22Rv1 (cell line): Measurements from ENCODE around the gene ELP6.

ENCODE experiments used
- ZFX ChIP-seq: fragments of 450-650 bp; IDR thresholded peaks from 2 replicates; pipeline ENCODE4 v1.6.1; 2017; ENCODE audit warnings: antibody characterized with exemption, borderline replicate concordance
- TF ChIP-seq, protein P1 (sequence below): fragments of 450-650 bp; IDR thresholded peaks from 2 replicates; pipeline ENCODE4 v1.5.1; 2017; ENCODE audit warnings: mild to moderate bottlenecking

DNA sequence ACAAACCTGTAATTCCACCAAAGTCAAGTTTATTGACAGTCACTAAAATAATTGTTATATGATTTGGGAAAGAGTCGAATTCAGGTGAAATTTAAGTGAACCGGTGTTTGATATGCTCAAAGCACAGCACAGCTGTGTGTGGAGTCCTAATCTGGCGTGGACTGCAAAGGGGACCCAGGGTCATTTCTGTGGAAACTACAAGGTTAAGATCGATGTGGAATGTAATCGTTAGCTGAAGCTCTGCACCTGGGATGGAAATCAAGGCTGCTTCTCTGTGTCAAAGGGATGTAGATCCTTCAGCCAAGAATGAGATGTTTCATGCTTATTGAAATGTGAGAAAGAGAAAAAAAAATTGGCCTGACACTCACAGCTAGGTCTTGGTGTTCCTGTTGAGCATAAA is 1.6 kb upstream of the ELP6 start:
- TF ChIP-seq, protein P1, sequence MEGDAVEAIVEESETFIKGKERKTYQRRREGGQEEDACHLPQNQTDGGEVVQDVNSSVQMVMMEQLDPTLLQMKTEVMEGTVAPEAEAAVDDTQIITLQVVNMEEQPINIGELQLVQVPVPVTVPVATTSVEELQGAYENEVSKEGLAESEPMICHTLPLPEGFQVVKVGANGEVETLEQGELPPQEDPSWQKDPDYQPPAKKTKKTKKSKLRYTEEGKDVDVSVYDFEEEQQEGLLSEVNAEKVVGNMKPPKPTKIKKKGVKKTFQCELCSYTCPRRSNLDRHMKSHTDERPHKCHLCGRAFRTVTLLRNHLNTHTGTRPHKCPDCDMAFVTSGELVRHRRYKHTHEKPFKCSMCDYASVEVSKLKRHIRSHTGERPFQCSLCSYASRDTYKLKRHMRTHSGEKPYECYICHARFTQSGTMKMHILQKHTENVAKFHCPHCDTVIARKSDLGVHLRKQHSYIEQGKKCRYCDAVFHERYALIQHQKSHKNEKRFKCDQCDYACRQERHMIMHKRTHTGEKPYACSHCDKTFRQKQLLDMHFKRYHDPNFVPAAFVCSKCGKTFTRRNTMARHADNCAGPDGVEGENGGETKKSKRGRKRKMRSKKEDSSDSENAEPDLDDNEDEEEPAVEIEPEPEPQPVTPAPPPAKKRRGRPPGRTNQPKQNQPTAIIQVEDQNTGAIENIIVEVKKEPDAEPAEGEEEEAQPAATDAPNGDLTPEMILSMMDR, result no peak
- TF ChIP-seq ZFX, result no peak
